PFSK-1 (cell line): ENCODE data around the gene KCNJ4.

ENCODE experiments used
- POLR2AphosphoS5 ChIP-seq: IDR thresholded peaks from 2 replicates; pipeline ENCODE4 v1.6.1; 2012; ENCODE audit warnings: low read depth, mild to moderate bottlenecking, control low read depth, low read length, moderate library complexity
- REST ChIP-seq, 2 experiments: IDR thresholded peaks; 2 replicates each; pipeline versions ENCODE4 v1.6.1 to v1.8.0; 2011 to 2012; ENCODE audit warnings: low read depth in 2 of 2, low read length in 2 of 2, control low read depth in 1 of 2, inconsistent platforms in 1 of 2, mild to moderate bottlenecking in 1 of 2, moderate library complexity in 1 of 2; ENCODE audit not compliant: insufficient read depth in 1 of 2

GRCh38 chr22:38432264-38432663 lies 22.7 kb downstream of the KCNJ4 start:
- no peak for TF ChIP-seq POLR2AphosphoS5
- TF ChIP-seq REST (IDR thresholded peaks at IDR 0.05; ENCODE audit: insufficient read depth in 1 of 2, low read depth in 2 of 2, low read length in 2 of 2): no peak
